Left kidney (tissue), 2 donors: ENCODE measurements around the gene CEP250. TPM values are rescaled to one million over a fixed set of nuclear protein-coding genes. Genes with fewer than 3 reads are reported as not detected.
"Not testable (repeated sequence)": the region's sequence is repeated elsewhere in the genome, so short reads cannot be mapped to it uniquely, and the experiment has no call there.

ENCODE experiments used
- DNase-seq: peaks from one replicate; pipeline ENCODE4 v3.0.0-alpha.2; 2013
- polyA plus RNA-seq: library from polyadenylated mRNA; unstranded; fragments of 120-200 nt; gene quantifications from one replicate; pipeline ENCODE4 v1.2.1, GENCODE V29; 2013; ENCODE audit not compliant: insufficient read length

The CEP250 gene
- polyA plus RNA-seq, 1 donor = 66.0 TPM

DNA sequence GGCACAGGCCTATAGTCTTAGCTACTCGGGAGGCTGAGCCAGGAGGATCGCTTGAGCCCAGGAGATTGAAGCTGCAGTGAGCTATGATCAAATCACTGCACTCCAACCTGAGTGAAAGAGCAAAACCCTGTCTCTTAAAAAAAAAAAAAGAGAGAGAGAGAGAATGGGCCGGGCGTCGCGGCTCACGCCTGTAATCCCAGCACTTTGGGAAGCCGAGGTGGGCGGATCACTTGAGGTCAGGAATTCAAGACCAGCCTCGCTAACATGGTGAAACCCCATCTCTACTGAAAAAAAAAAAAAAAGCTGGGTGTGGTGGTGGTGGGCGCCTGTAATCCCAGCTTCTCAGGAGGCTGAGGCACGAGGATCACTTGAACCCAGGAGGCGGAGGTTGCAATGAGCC, 5.5 kb upstream of the CEP250 start:
- not testable (repeated sequence) for DNase-seq

DNA sequence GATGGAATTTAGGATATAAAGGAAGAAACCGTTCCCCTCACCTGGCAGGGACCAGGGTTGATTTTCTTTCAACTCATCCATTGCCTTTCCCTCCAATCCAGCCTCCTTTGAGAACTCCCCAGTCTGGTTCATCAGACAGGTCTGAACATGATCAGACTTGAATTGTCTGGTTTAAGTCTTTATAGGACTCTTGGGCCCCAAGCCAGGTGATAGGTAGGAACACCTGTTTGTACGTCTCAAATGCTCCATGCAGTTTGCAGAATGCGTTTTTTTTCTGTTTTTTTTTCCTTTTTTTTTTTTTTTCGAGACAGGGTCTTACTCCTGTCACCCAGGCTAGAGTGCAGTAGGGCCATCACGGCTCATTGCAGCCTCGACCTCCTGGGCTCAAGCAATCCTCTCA, 4.1 kb upstream of the CEP250 start:
- no peak for DNase-seq

DNA sequence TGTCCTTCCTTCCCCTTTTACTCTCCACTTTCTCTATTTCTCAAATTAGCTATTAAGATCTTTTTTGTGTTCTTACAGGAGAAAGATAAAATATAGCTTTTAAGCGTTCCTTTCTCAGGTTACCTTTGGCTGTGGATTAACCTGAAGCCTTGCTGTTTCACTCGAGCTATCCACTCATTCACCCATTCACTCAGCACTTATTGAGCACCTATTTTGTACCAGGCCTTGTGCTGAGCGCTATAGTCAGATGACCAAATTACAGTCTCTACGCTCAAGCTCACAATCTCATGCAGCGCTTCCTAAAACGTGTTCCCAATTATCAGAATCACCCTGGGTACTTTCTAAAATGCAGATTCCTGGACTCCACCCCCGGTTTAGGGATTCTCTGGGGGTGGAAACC, 1.8 kb upstream of the CEP250 start:
- no peak for DNase-seq

- DNase-seq = not testable (repeated sequence)
Measured at GRCh38 chr20:35456700-35457099, 1.3 kb downstream of the CEP250 start.

DNA sequence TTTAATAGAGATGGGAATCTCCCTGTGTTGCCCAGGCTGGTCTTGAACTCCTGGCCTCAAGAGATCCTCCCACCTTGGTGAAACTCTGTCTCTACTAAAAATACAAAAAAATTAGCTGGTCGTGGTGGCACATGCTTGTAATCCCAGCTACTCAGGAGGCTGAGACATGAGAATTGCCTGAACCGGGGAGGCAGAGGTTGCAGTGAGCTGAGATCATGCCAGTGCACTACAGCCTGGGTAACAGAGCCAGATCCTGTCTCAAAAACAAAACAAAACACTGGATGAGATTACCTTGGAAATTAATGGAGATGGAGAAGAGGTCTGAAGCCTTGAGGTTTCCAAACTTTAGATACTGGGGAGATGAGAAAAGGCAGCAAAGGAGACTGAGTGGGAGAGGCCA, 2.1 kb downstream of the CEP250 start:
- DNase-seq = not testable (repeated sequence)

DNA sequence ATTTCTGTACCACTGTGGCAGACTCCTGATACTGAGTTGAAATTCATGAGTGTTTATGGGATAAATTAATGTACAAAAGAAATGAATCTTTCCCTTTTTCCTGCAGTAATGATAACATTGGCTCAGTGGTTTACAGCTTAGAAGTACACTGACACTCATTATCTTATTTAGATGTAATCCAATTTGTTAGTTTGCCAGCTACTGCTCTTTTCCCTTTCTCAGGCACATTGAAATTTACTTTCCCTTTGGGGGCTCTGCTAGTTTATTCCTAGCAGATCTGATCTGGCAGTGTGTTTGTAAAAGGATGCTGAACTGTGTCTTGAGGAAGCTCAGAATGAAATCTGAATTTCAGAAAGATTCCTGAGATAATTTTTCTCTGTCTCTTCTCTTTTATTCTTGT, 3.0 kb downstream of the CEP250 start:
- DNase-seq = no peak

GRCh38 chr20:35461620-35462019, 6.2 kb downstream of the CEP250 start:
- DNase-seq = no peak

DNA sequence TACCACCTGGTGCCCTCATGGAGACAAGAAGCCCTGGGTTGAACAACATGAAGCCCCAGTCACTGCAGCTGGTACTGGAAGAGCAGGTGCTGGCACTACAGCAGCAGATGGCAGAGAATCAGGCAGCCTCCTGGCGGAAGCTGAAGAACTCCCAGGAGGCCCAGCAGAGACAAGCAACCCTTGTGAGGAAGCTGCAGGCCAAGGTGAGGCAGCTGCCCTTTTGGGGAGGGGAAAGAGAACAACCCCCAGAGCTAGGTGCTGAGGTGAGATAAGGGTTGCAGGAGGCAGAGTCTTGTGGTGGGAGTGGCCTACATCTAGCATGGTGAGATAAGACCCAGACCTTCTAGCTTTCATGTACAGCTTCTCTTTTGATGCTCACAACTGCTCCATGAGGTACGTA, 7.0 kb downstream of the CEP250 start:
- DNase-seq = no peak

GRCh38 chr20:35463455-35464300, 8.3 kb downstream of the CEP250 start:
- peak; percentile 75 for DNase-seq

DNA sequence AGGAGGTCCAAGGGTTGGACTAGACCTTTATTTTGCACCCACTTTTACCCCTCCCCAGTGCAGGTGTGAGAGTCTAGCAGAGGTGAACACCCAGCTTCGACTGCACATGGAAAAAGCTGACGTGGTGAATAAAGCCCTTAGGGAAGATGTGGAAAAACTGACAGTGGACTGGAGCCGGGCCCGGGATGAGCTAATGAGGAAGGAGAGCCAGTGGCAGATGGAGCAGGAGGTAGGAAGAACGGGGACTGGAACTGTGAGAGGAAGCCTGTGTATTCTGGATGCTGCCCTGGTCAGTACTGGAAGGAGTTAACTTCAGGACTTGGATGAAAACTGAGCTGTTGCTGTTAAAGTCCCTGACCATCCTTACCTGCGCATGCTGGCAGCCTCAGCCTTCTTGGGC, 10.6 kb downstream of the CEP250 start:
- no peak for DNase-seq

- DNase-seq = no peak
Measured at GRCh38 chr20:35466856-35467255, 11.5 kb downstream of the CEP250 start.

- DNase-seq = peak; percentile 78
Measured at GRCh38 chr20:35467339-35468224, 12.2 kb downstream of the CEP250 start.

GRCh38 chr20:35468671-35469334, 13.4 kb downstream of the CEP250 start:
- DNase-seq = no peak

DNA sequence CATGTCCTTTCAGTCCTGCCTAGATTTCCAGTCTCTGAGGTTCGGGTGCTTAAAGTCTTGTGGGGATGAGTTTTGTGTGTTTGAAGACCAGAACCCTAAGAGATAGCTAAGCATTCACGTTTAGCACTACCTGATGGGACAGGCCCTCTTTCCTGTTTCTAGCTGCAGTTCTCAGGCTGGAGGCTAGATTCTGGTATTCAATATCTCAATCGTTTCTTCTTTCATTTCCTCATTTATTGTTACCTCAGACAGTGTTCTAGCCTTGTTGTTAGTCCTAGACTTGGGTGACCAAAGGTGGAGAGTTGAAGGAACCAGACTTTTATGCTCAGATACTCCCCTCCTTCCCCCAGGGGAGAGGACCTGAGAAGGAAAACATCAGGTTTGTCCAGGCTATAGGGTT, 16.8 kb downstream of the CEP250 start:
- no peak for DNase-seq

DNA sequence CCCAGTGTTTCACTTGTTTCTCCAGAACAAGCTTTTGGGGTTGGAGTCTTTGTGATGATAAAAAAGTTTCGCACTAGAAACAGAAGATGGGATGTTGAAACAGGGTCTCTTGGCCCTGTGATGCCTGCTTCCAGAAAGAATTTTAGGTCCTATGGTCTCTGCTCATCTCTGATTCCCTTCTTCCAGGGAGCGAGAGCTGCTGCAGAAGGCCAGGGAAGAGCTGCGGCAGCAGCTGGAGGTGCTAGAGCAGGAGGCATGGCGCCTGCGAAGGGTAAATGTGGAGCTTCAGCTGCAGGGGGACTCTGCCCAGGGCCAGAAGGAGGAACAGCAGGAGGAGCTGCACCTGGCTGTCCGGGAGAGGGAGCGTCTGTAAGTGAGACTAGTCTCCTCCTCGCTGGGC, 18.3 kb downstream of the CEP250 start:
- DNase-seq = no peak

- DNase-seq = no peak
Measured at GRCh38 chr20:35474303-35474871, 19.0 kb downstream of the CEP250 start.

- no peak for DNase-seq
Measured at GRCh38 chr20:35476288-35476687, 20.9 kb downstream of the CEP250 start.

DNA sequence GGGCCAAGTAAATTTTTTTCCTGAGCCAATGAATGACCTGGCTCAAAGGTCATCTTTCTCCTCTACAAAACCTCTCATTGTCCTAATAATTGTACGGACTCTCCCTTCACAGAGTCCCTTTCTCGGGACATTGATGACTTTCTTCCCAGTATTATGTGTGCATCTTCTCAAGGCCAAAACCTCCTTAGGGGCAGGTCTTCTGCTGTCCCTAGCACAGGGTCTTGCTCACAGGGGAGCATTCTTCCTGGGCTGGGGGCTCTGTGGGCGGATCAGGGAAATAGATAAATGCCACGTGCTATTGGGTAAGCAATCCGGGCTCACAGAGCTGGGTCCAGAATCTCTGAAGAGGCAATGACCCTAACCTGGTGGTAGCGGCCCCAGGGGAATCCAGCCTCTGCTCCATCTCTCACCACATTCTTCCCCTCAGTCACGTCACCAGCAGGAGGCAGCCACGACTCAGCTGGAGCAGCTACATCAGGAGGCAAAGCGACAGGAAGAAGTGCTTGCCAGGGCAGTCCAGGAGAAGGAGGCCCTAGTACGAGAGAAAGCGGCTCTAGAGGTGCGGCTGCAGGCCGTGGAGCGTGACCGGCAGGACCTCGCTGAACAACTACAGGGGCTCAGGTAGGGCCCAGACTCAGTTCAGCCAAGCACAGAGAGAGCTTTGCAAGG, 23.5 kb downstream of the CEP250 start:
- DNase-seq = no peak

- no peak for DNase-seq
Measured at GRCh38 chr20:35479798-35480197, 24.4 kb downstream of the CEP250 start.

GRCh38 chr20:35487479-35487878, 32.1 kb downstream of the CEP250 start:
- DNase-seq = no peak

- DNase-seq = no peak
Measured at GRCh38 chr20:35489717-35490116, 34.3 kb downstream of the CEP250 start.

DNA sequence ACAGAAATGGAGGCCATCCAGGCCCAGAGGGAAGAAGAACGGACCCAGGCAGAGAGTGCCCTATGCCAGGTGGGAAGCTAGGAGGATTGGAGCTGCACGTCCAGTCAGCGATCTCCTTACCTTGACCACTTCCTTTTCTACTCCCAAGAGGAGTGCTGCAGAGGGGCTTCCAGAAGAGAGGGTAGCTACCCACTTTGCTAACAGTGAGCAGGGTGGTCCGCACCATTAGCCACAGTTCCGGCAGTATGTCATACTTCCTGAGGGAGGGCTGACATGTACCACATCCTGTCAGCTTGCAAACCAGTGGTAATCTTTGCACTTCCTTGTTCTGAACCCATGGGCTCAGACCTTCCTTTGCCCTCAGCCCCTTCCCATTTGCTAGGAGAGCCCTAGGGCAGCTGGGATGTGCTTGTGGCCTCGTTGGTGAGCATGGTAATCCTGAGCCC, 35.4 kb downstream of the CEP250 start:
- no peak for DNase-seq
